ENCODE data around the gene CFAP43. TPM values are rescaled to one million over a fixed set of nuclear protein-coding genes. Genes with fewer than 3 reads are reported as not detected.
"Not testable (repeated sequence)": the region's sequence is repeated elsewhere in the genome, so short reads cannot be mapped to it uniquely, and the experiment has no call there.

Gene CFAP43
- total RNA-seq, 1 donor from 2014 or later, result not detected

DNA sequence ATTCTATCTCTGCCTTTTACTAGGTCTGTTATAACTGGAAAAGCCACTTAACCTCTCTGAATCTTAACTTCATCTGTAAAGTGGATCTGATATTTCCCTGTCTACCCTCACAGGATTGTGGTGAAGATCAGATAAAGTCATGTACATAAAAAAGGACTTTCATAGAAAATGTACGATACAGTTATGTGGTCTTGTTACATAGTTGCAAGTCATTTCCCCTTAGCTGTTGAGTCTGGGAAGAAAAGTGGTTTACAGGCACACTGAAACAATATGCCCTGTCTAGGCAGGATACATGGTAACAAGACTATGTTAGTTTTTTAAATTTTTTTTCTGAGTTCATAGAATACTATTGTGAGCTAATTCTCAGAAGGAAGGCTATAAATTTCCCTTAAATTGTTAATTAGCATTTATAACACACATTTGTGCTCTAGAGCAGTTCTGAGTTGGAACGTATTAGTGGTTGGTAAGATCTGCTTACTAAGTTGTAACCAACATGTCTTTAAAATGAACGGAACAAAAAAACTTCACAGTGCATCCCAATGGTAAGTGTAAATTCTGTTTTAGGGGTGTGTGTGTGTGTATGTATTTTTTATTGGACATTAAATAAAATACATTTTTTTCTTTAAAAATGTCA, 15.5 kb upstream of the CFAP43 start:
- H3K36me3 Mint-ChIP-seq (ENCODE audit: unreplicated experiment), result no peaks in the 10 kb centered on the region
- H3K4me1 Mint-ChIP-seq (ENCODE audit: unreplicated experiment), result no peaks in the 10 kb centered on the region
- H3K9me3 Mint-ChIP-seq (ENCODE audit: unreplicated experiment), result peaks cover 10% of the 10 kb centered on the region
- no peak for DNase-seq (ENCODE audit: extremely low spot score, unreplicated experiment)
- TF ChIP-seq, protein P1, sequence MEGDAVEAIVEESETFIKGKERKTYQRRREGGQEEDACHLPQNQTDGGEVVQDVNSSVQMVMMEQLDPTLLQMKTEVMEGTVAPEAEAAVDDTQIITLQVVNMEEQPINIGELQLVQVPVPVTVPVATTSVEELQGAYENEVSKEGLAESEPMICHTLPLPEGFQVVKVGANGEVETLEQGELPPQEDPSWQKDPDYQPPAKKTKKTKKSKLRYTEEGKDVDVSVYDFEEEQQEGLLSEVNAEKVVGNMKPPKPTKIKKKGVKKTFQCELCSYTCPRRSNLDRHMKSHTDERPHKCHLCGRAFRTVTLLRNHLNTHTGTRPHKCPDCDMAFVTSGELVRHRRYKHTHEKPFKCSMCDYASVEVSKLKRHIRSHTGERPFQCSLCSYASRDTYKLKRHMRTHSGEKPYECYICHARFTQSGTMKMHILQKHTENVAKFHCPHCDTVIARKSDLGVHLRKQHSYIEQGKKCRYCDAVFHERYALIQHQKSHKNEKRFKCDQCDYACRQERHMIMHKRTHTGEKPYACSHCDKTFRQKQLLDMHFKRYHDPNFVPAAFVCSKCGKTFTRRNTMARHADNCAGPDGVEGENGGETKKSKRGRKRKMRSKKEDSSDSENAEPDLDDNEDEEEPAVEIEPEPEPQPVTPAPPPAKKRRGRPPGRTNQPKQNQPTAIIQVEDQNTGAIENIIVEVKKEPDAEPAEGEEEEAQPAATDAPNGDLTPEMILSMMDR (IDR thresholded peaks at IDR 0.05), result no peak
- no peak overlapping the region for H3K4me3 Mint-ChIP-seq (ENCODE audit: unreplicated experiment)
- peaks cover 29% of the 10 kb centered on the region for H3K27me3 Mint-ChIP-seq (ENCODE audit: unreplicated experiment)
- H3K27ac Mint-ChIP-seq (ENCODE audit: unreplicated experiment), result no peak overlapping the region

DNA sequence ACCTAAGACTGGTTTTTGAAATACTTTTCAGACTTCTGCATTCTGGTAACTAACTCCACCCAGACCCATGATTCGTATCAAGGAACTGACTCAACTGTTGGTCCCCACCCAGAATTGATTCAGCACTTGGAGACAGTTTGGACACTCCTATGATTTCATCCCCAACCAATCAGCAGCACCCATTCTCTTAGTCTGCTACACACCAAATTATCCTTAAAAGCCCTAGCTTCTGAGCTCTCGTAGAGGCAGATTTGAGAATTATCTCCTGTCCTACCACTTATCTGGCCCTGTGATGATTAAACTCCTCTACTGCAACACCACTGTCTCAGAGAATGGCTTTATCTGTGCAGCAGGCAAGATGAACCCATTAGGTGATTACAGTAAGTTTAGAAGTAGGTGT, 14.8 kb upstream of the CFAP43 start:
- H3K27me3 Mint-ChIP-seq (ENCODE audit: unreplicated experiment), result peaks cover 33% of the 10 kb centered on the region
- no peaks in the 10 kb centered on the region for H3K4me1 Mint-ChIP-seq (ENCODE audit: unreplicated experiment)
- H3K27ac Mint-ChIP-seq (ENCODE audit: unreplicated experiment), result no peak overlapping the region
- no peaks in the 10 kb centered on the region for H3K36me3 Mint-ChIP-seq (ENCODE audit: unreplicated experiment)
- peaks cover 10% of the 10 kb centered on the region for H3K9me3 Mint-ChIP-seq (ENCODE audit: unreplicated experiment)
- no peak for DNase-seq (ENCODE audit: extremely low spot score, unreplicated experiment)
- H3K4me3 Mint-ChIP-seq (ENCODE audit: unreplicated experiment), result no peak overlapping the region
- TF ChIP-seq, protein P1 (IDR thresholded peaks at IDR 0.05), result no peak

DNA sequence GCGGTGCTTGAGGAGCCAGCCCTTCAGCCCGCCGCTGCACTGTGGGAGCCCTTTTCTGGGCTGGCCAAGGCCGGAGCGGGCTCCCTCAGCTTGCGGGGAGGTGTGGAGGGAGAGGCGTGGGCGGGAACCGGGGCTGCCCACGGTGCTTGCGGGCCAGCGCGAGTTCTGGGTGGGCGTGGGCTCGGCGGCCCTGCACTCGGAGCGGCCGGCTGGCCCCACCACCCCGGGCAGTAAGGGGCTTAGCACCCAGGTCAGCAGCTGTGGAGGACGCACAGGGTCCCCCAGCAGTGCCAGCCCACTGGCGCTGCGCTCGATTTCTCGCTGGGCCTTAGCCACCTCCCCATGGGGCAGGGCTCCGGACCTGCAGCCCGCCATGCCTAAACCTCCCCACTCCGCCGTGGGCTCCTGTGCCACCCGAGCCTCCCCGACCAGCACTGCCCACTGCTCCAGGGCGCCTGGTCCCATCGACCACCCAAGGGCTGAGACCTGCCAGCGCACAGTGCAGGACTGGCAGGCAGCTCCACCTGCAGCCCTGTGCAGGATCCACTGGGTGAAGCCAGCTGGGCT, 13.0 kb upstream of the CFAP43 start:
- TF ChIP-seq, protein P1 (IDR thresholded peaks at IDR 0.05), result no peak
- Mint-ChIP-seq H3K36me3 (ENCODE audit: unreplicated experiment) (no peaks in the 10 kb centered on the region), H3K9me3 (ENCODE audit: unreplicated experiment) (peaks cover 10% of the 10 kb centered on the region)

DNA sequence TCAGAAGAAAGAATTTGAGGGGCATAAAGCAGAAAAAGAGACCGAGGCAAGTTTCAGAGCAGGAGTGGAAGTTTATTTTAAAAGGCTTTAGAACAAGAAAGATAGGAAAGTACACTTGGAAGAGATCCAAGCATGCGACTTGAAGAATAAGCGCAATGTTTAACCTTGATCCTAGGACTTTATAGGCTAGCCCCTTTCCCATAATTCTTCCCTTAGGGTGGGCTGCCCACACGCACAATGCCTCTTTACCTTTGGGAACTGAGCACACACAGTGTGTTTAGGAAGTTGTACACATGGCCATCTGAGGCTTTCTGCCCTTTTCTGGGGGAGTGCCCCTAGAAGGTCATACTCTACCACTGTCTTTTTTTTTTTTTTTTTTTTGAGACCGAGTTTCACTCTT, 11.3 kb upstream of the CFAP43 start:
- Mint-ChIP-seq H3K4me1 (ENCODE audit: unreplicated experiment) (no peaks in the 10 kb centered on the region), H3K27me3 (ENCODE audit: unreplicated experiment) (peaks cover 37% of the 10 kb centered on the region), H3K36me3 (ENCODE audit: unreplicated experiment) (no peaks in the 10 kb centered on the region), H3K27ac (ENCODE audit: unreplicated experiment) (no peak overlapping the region), H3K9me3 (ENCODE audit: unreplicated experiment) (peaks cover 10% of the 10 kb centered on the region), H3K4me3 (ENCODE audit: unreplicated experiment) (no peak overlapping the region)
- no peak for DNase-seq (ENCODE audit: extremely low spot score, unreplicated experiment)
- TF ChIP-seq, protein P1 (IDR thresholded peaks at IDR 0.05), result no peak

More for the DNA sequence above, 13.0 kb upstream of the CFAP43 start:
- H3K27me3 Mint-ChIP-seq (ENCODE audit: unreplicated experiment), result peaks cover 35% of the 10 kb centered on the region
- H3K4me1 Mint-ChIP-seq (ENCODE audit: unreplicated experiment), result no peaks in the 10 kb centered on the region
- no peak overlapping the region for H3K4me3 Mint-ChIP-seq (ENCODE audit: unreplicated experiment)
- DNase-seq (ENCODE audit: extremely low spot score, unreplicated experiment), result no peak
- no peak overlapping the region for H3K27ac Mint-ChIP-seq (ENCODE audit: unreplicated experiment)

DNA sequence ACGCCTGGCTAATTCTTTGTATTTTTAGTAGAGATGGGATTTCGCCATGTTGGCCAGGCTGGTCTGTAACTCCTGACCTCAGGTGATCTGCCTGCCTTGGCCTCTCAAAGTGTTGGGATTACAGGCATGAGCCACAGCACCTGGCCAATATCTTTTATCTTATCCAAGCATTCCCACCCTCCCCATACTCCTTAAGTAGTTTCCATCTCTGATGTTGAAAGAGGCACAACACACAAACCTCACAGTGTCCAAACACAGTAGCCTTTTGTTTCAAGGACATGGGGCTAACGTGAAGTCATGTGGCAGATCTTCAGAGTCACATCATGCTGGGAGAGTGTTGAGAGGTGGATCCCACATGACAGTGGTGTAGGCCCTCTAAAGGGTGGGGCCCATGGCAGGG, 10.8 kb upstream of the CFAP43 start:
- H3K27me3 Mint-ChIP-seq (ENCODE audit: unreplicated experiment), result peaks cover 38% of the 10 kb centered on the region
- H3K27ac Mint-ChIP-seq (ENCODE audit: unreplicated experiment); DNase-seq (ENCODE audit: extremely low spot score, unreplicated experiment); H3K4me3 Mint-ChIP-seq (ENCODE audit: unreplicated experiment); H3K4me1 Mint-ChIP-seq (ENCODE audit: unreplicated experiment); H3K36me3 Mint-ChIP-seq (ENCODE audit: unreplicated experiment): not testable (repeated sequence)
- peaks cover 10% of the 10 kb centered on the region for H3K9me3 Mint-ChIP-seq (ENCODE audit: unreplicated experiment)
